IMR-90 (cell line): ENCODE data around the gene COPZ1. TPM values are rescaled to one million over a fixed set of nuclear protein-coding genes. Genes with fewer than 3 reads are reported as not detected.

Source experiments
- ATAC-seq: fragments of 200-7000 bp; cut with Tn5 transposase; 2 replicates; pipeline ENCODE4 v1.9.1; 2020; ENCODE audit warnings: low read depth, mild to moderate bottlenecking, moderate library complexity
- BruUV-seq: library from RNA; stranded (reverse); fragments of 400-500 nt; replicated peaks from 2 replicates; lab custom pipeline; 2021; lab: Mats Ljungman, UMichigan
- CTCF ChIA-PET: fragments of 300-600 bp; formaldehyde crosslinking; extraction: SDS; loops from one replicate; lab custom pipeline; 2021; ENCODE audit warnings: antibody characterized with exemption; lab: Yijun Ruan, JAX
- POLR2A ChIA-PET: fragments of 300-600 bp; sonication (Branson Sonifier 250); formaldehyde crosslinking; loops from one replicate; lab custom pipeline; 2022; ENCODE audit warnings: antibody characterized with exemption; ENCODE audit not compliant: unreplicated experiment; lab: Charles Lee
- DNase-seq: peaks from one replicate; pipeline ENCODE4 v3.0.0; 2013
- H2AFZ ChIP-seq: replicated peaks from 2 replicates; pipeline ENCODE3; 2013; ENCODE audit warnings: low read length, mild to moderate bottlenecking; ENCODE audit not compliant: poor library complexity
- H2AK5ac ChIP-seq: 2 replicates; pipeline ENCODE4 v1.6.1; 2013; ENCODE audit warnings: low read depth, low read length, inconsistent platforms
- H2AK9ac ChIP-seq: replicated peaks from 2 replicates; pipeline ENCODE3; 2013; ENCODE audit warnings: mild to moderate bottlenecking, low read depth, low read length, moderate library complexity; ENCODE audit not compliant: poor library complexity
- H2BK120ac ChIP-seq: 2 replicates; pipeline ENCODE4 v1.6.1; 2013; ENCODE audit warnings: low read depth, low read length, inconsistent platforms
- H2BK15ac ChIP-seq: 3 replicates; pipeline ENCODE4 v1.6.1; 2013; ENCODE audit warnings: low read depth, low read length, inconsistent platforms
- H2BK20ac ChIP-seq: 2 replicates; pipeline ENCODE4 v1.6.1; 2013; ENCODE audit warnings: low read depth, mild to moderate bottlenecking, inconsistent platforms, low read length, moderate library complexity
- H2BK5ac ChIP-seq: 2 replicates; pipeline ENCODE4 v1.6.1; 2013; ENCODE audit warnings: mild to moderate bottlenecking, low read depth, low read length, inconsistent platforms; ENCODE audit not compliant: poor library complexity, severe bottlenecking
- H3K14ac ChIP-seq: replicated peaks from 2 replicates; pipeline ENCODE4 v1.6.1; 2013; ENCODE audit warnings: low read depth, low read length, inconsistent platforms
- H3K18ac ChIP-seq: 2 replicates; pipeline ENCODE4 v1.6.1; 2013; ENCODE audit warnings: low read depth, low read length, control low read depth
- H3K23ac ChIP-seq: 2 replicates; pipeline ENCODE4 v1.6.1; 2013; ENCODE audit warnings: low read depth, low read length, inconsistent platforms
- H3K27ac ChIP-seq: 2 replicates; pipeline ENCODE4 v1.5.1; 2013; ENCODE audit warnings: mild to moderate bottlenecking, control low read depth, low read length; ENCODE audit not compliant: insufficient read depth
- H3K27me3 ChIP-seq: 2 replicates; pipeline ENCODE4 v1.6.1; 2013; ENCODE audit warnings: low read length; ENCODE audit not compliant: control insufficient read depth, insufficient read depth
- H3K36me3 ChIP-seq: 2 replicates; pipeline ENCODE4 v1.6.1; 2013; ENCODE audit warnings: low read length, mixed read lengths; ENCODE audit not compliant: control insufficient read depth, insufficient read depth
- H3K4ac ChIP-seq: 2 replicates; pipeline ENCODE4 v1.6.1; 2013; ENCODE audit warnings: low read depth, low read length, inconsistent platforms
- H3K4me1 ChIP-seq: 2 replicates; pipeline ENCODE4 v1.6.1; 2013; ENCODE audit warnings: low read length, mixed read lengths; ENCODE audit not compliant: control insufficient read depth, insufficient read depth
- H3K4me2 ChIP-seq: 2 replicates; pipeline ENCODE4 v1.6.1; 2013; ENCODE audit warnings: low read depth, mild to moderate bottlenecking, control low read depth, low read length, moderate library complexity
- H3K4me3 ChIP-seq: 2 replicates; pipeline ENCODE4 v1.5.1; 2013; ENCODE audit warnings: low read depth, mild to moderate bottlenecking, control low read depth, low read length, moderate library complexity; ENCODE audit not compliant: insufficient read depth
- H3K56ac ChIP-seq: 2 replicates; pipeline ENCODE4 v1.6.1; 2013; ENCODE audit warnings: low read length, inconsistent platforms; ENCODE audit not compliant: insufficient read depth; ENCODE audit errors: extremely low read depth
- H3K79me1 ChIP-seq, 2 experiments: 2 replicates each; pipeline ENCODE4 v1.6.1; 2013; ENCODE audit warnings: low read length in 2 of 2, inconsistent platforms in 1 of 2, low read depth in 1 of 2
- H3K9ac ChIP-seq: 2 replicates; pipeline ENCODE4 v1.6.1; 2013; ENCODE audit warnings: low read depth, low read length, control low read depth
- H3K9me1 ChIP-seq: 2 replicates; pipeline ENCODE4 v1.6.1; 2013; ENCODE audit warnings: low read length, inconsistent platforms; ENCODE audit not compliant: insufficient read depth
- H3K9me3 ChIP-seq: 2 replicates; pipeline ENCODE4 v1.6.1; 2013; ENCODE audit warnings: low read length; ENCODE audit not compliant: control insufficient read depth, insufficient read depth
- H4K20me1 ChIP-seq: 2 replicates; pipeline ENCODE4 v1.6.1; 2013; ENCODE audit warnings: low read length, inconsistent platforms; ENCODE audit not compliant: insufficient read depth
- H4K5ac ChIP-seq: 2 replicates; pipeline ENCODE4 v1.6.1; 2013; ENCODE audit warnings: mild to moderate bottlenecking, low read depth, low read length, control low read depth
- H4K8ac ChIP-seq, 2 experiments: 2 replicates each; pipeline ENCODE4 v1.6.1; 2013; ENCODE audit warnings: low read depth in 2 of 2, low read length in 2 of 2, control low read depth in 1 of 2, inconsistent platforms in 1 of 2
- H4K91ac ChIP-seq: 2 replicates; pipeline ENCODE4 v1.6.1; 2013; ENCODE audit warnings: low read depth, low read length, inconsistent platforms; ENCODE audit not compliant: insufficient read depth
- BHLHE40 ChIP-seq: fragments of 150-350 bp; IDR thresholded peaks from 2 replicates; pipeline ENCODE4 v1.6.1; 2016; ENCODE audit warnings: mild to moderate bottlenecking, low read depth, low read length
- CEBPB ChIP-seq: IDR thresholded peaks from 2 replicates; pipeline ENCODE4 v1.6.1; 2012; ENCODE audit warnings: low read depth, low read length, improper control_type of control experiment
- CHD1 ChIP-seq: IDR thresholded peaks from 2 replicates; pipeline ENCODE4 v1.6.1; 2012; ENCODE audit warnings: low read depth, low read length, improper control_type of control experiment
- FOS ChIP-seq: fragments of 150-350 bp; IDR thresholded peaks from 2 replicates; pipeline ENCODE4 v1.6.1; 2016; ENCODE audit warnings: low read depth, low read length
- MAFK ChIP-seq: IDR thresholded peaks from 2 replicates; pipeline ENCODE4 v1.6.1; 2012; ENCODE audit warnings: low read depth, low read length, improper control_type of control experiment
- MAZ ChIP-seq: IDR thresholded peaks from 2 replicates; pipeline ENCODE4 v1.6.1; 2012; ENCODE audit warnings: low read depth, mild to moderate bottlenecking, low read length, improper control_type of control experiment, moderate library complexity, borderline replicate concordance
- MXI1 ChIP-seq: IDR thresholded peaks from 2 replicates; pipeline ENCODE4 v1.6.1; 2012; ENCODE audit warnings: low read depth, mild to moderate bottlenecking, low read length, moderate library complexity, borderline replicate concordance
- NFE2L2 ChIP-seq: fragments of 150-350 bp; IDR thresholded peaks from 2 replicates; pipeline ENCODE4 v1.6.1; 2016; ENCODE audit warnings: low read depth, mild to moderate bottlenecking, low read length
- POLR2A ChIP-seq: IDR thresholded peaks from 2 replicates; pipeline ENCODE4 v1.6.1; 2012; ENCODE audit warnings: mild to moderate bottlenecking, low read depth, low read length
- RAD21 ChIP-seq: IDR thresholded peaks from 2 replicates; pipeline ENCODE4 v1.6.1; 2012; ENCODE audit warnings: low read length, improper control_type of control experiment
- RCOR1 ChIP-seq: IDR thresholded peaks from 2 replicates; pipeline ENCODE4 v1.6.1; 2012; ENCODE audit warnings: mild to moderate bottlenecking, low read length, improper control_type of control experiment; ENCODE audit not compliant: insufficient replicate concordance
- RFX5 ChIP-seq: IDR thresholded peaks from 2 replicates; pipeline ENCODE4 v1.8.0; 2012; ENCODE audit warnings: low read depth, mild to moderate bottlenecking, low read length, moderate library complexity
- WGBS, 2 experiments: methylation state at CpG; one replicate each; pipeline versions ENCODE4 v1.1.5 to v1.1.7; 2013; ENCODE audit warnings: missing lambda C conversion rate in 2 of 2; ENCODE audit not compliant: insufficient read length in 1 of 2; ENCODE audit errors: extremely low coverage in 2 of 2; 5-methylcytosine and 5-hydroxymethylcytosine counted together
- dilution Hi-C: fragments of 300-500 bp; cut with HindIII; formaldehyde crosslinking; loops from one replicate; pipeline ENCODE4 v1.14.3; 2018; ENCODE audit warnings: low sequenced_read_pairs; ENCODE audit not compliant: unreplicated experiment
- in situ Hi-C: fragments of 300-500 bp; cut with MboI; formaldehyde crosslinking; loops from 3 replicates; pipeline ENCODE4 v1.14.3; 2019; ENCODE audit warnings: low sequenced_read_pairs, inconsistent platforms, mixed read lengths
- intact Hi-C: fragments of 100-400 bp; cut with micrococcal nuclease; formaldehyde crosslinking; loops from 2 replicates; pipeline ENCODE4 v1.10.0; 2022
- polyA plus RNA-seq, 3 experiments: library from polyadenylated mRNA; depleted of rRNA; stranded (reverse); fragments of >200 nt; gene quantifications; 2 replicates each; pipeline ENCODE4 v1.2.3, GENCODE V29; 2012; ENCODE audit warnings: low replicate concordance in 1 of 3
- total RNA-seq: library from RNA; depleted of rRNA; stranded (reverse); fragments of >200 nt; gene quantifications from 2 replicates; pipeline ENCODE4 v1.2.3, GENCODE V29; 2012
- TF ChIP-seq, protein P1 (sequence below): conservative IDR thresholded peaks from 2 replicates; pipeline ENCODE4 v1.5.1; 2012; ENCODE audit warnings: mild to moderate bottlenecking, low read depth, low read length, improper control_type of control experiment
- TF ChIP-seq, protein P2 (sequence below): fragments of 150-350 bp; IDR thresholded peaks from 2 replicates; pipeline ENCODE4 v1.6.1; 2017; ENCODE audit warnings: mild to moderate bottlenecking, antibody characterized with exemption, low read length, low read depth

Gene COPZ1
- total and polyA plus RNA-seq, 2 of the 4 experiments (the other 2 are of a cell fraction) = 187 to 382 TPM

DNA sequence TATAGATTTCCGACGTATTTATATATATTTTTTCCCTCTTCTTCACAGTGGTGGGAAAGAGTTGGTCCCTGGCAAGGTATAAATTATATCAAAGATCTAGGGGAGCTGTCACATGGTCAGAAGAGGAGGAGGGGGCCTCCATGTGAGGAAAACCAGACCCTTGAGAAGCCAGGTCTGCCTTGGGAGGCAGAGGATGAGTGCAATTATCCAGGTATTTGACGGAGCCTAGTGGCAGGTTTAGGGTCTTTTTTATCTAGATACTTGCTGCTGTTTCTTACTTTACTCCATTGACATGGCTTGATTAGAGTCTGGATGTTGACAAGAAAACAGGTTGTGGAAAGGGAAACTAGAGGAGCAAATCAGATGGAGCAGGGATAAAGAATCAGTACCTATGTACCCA lies 5.5 kb downstream of the COPZ1 start:
- no peak overlapping the region for H3K18ac ChIP-seq
- no peak for TF ChIP-seq POLR2A
- TF ChIP-seq, protein P1, sequence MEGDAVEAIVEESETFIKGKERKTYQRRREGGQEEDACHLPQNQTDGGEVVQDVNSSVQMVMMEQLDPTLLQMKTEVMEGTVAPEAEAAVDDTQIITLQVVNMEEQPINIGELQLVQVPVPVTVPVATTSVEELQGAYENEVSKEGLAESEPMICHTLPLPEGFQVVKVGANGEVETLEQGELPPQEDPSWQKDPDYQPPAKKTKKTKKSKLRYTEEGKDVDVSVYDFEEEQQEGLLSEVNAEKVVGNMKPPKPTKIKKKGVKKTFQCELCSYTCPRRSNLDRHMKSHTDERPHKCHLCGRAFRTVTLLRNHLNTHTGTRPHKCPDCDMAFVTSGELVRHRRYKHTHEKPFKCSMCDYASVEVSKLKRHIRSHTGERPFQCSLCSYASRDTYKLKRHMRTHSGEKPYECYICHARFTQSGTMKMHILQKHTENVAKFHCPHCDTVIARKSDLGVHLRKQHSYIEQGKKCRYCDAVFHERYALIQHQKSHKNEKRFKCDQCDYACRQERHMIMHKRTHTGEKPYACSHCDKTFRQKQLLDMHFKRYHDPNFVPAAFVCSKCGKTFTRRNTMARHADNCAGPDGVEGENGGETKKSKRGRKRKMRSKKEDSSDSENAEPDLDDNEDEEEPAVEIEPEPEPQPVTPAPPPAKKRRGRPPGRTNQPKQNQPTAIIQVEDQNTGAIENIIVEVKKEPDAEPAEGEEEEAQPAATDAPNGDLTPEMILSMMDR = no peak
- TF ChIP-seq BHLHE40 = no peak
- no peak for TF ChIP-seq MAZ
- TF ChIP-seq FOS = no peak
- no peak for TF ChIP-seq NFE2L2
- TF ChIP-seq RCOR1 = no peak
- TF ChIP-seq, protein P2, sequence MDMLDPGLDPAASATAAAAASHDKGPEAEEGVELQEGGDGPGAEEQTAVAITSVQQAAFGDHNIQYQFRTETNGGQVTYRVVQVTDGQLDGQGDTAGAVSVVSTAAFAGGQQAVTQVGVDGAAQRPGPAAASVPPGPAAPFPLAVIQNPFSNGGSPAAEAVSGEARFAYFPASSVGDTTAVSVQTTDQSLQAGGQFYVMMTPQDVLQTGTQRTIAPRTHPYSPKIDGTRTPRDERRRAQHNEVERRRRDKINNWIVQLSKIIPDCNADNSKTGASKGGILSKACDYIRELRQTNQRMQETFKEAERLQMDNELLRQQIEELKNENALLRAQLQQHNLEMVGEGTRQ = no peak
- no peak for TF ChIP-seq MXI1
- TF ChIP-seq CHD1 = no peak
- no peak for TF ChIP-seq CEBPB
- no peak for TF ChIP-seq MAFK
- no peak for TF ChIP-seq RAD21
- TF ChIP-seq RFX5 = no peak
- peak overlapping the region; percentile 69; the same call in 1 of the 2 replicates for H3K14ac ChIP-seq
- 0 out of 2 replicates have a peak overlapping the region, but pooled peaks have one; percentile 1 for H3K56ac ChIP-seq
- ATAC-seq (no peak), DNase-seq (no peak)
- no peak overlapping the region for H3K4me3 ChIP-seq
- no peaks in the 10 kb centered on the region for H3K27me3 ChIP-seq
- no peak overlapping the region for H3K9ac ChIP-seq
- ChIA-PET POLR2A (no interaction called here), CTCF (no interaction called here)
- H3K4me1 ChIP-seq = peaks cover 7% of the 10 kb centered on the region
- no peak overlapping the region for H3K27ac ChIP-seq
- no peak overlapping the region; the same call in 1 of the 2 replicates for H4K91ac ChIP-seq
- peaks cover 7% of the 10 kb centered on the region for H3K9me1 ChIP-seq
- intact Hi-C loops (no loop called here), dilution Hi-C loops (no loop called here), in situ Hi-C loops (no loop called here)
- H4K20me1 ChIP-seq = peaks cover 21% of the 10 kb centered on the region; the same call in 1 of the 2 replicates
- peak overlapping the region; percentile 94 for H3K23ac ChIP-seq
- H2BK120ac ChIP-seq = peak overlapping the region; percentile 40
- 0 out of 2 replicates have a peak, but pooled peaks cover 4% of the 10 kb centered on the region for H3K36me3 ChIP-seq
- no peak overlapping the region for H2AK9ac ChIP-seq
- no peak overlapping the region for H4K5ac ChIP-seq
- H3K79me1 ChIP-seq = peaks cover 11 to 65% of the 10 kb centered on the region in 2 experiments; a peak in 3 of 4 replicates
- H2AFZ ChIP-seq = no peak overlapping the region
- peak overlapping the region; percentile 45 for H3K4ac ChIP-seq
- H4K8ac ChIP-seq = no peak overlapping the region
- no peak overlapping the region for H2BK5ac ChIP-seq
- peak overlapping the region; percentile 69; the same call in 1 of the 2 replicates for H2BK20ac ChIP-seq
- WGBS, 2 experiments = no CpG with 5 or more reads among the region's 3 CpGs
- H2BK15ac ChIP-seq = no peak overlapping the region
- no peak overlapping the region for H3K4me2 ChIP-seq
- H3K9me3 ChIP-seq = no peaks in the 10 kb centered on the region
- peak overlapping the region; percentile 57; the same call in 1 of the 2 replicates for H2AK5ac ChIP-seq
- BruUV-seq = no TSS peak
